GM23338 (cell line): Measurements from ENCODE around the gene SORT1. TPM values are rescaled to one million over a fixed set of nuclear protein-coding genes. Genes with fewer than 3 reads are reported as not detected.

Experiments
- EZH2phosphoT487 ChIP-seq: fragments of 200-600 bp; sonication (generic); IDR thresholded peaks from one replicate; pipeline ENCODE4 v1.8.1; 2018; ENCODE audit warnings: antibody characterized with exemption; ENCODE audit not compliant: unreplicated experiment
- JUNB ChIP-seq: IDR thresholded peaks from one replicate; pipeline ENCODE4 v1.6.1; 2016; ENCODE audit warnings: antibody characterized with exemption; ENCODE audit not compliant: unreplicated experiment
- NANOG ChIP-seq: IDR thresholded peaks from 2 replicates; pipeline ENCODE4 v1.6.1; 2016; ENCODE audit warnings: antibody characterized with exemption, borderline replicate concordance
- POLR2AphosphoS5 ChIP-seq: IDR thresholded peaks from 2 replicates; pipeline ENCODE4 v1.6.1; 2016; ENCODE audit warnings: antibody characterized with exemption, low read depth
- polyA plus RNA-seq: library from polyadenylated mRNA; unstranded; fragments of >200 nt; fragmentation: Nextera tagmentation; extraction: Ambion mirVana; gene quantifications from 2 replicates; pipeline ENCODE4 v1.2.1, GENCODE V29; 2016
- total RNA-seq: library from RNA; depleted of rRNA; stranded (reverse); fragments of >200 nt; shearing (Covaris generic); gene quantifications from 2 replicates; pipeline ENCODE4 v1.2.3, GENCODE V29; 2014
- TF ChIP-seq, protein P1 (sequence below): fragments of 250-450 bp; sonication (Bioruptor Pico); IDR thresholded peaks from 2 replicates; pipeline ENCODE4 v1.5.0; 2020; ENCODE audit warnings: mild to moderate bottlenecking, moderate library complexity
- TF ChIP-seq, protein P2 (sequence below): IDR thresholded peaks from 2 replicates; pipeline ENCODE4 v1.6.1; 2016; ENCODE audit warnings: antibody characterized with exemption

Gene SORT1
- total and polyA plus RNA-seq, 2 experiments from 2014 or later = 10.9 to 55.4 TPM

DNA sequence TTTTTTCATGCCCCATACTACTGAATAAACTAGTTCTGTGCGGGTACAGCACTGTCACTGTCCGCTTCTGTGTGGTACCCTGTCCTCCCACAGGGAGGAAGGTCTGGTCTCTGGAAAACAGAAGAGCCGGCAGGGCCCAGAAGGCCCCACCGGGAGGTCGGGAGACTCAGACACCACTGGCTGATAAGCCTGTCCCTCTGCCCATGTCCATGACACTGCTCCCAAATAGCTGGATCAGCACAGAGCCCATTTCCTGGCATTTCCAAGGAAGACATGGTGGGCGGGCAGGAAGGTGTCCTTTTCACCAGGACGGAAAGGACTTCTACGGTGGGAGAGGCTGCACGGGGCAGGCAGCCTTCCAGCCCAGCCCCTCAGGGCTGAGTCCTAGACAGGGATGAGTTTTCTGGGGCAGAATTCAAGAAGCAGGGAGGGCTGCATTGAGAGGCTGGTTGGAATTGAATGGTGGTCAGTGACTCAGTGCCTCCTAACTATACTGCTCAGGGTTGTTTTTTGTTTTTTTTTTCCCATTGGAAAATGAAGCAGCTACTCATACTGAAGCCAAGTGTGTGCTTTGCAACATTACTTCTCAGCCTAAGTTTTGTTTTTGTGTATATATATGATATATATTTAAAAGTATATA is 121.9 kb downstream of the SORT1 start (continued):
- TF ChIP-seq, protein P1, sequence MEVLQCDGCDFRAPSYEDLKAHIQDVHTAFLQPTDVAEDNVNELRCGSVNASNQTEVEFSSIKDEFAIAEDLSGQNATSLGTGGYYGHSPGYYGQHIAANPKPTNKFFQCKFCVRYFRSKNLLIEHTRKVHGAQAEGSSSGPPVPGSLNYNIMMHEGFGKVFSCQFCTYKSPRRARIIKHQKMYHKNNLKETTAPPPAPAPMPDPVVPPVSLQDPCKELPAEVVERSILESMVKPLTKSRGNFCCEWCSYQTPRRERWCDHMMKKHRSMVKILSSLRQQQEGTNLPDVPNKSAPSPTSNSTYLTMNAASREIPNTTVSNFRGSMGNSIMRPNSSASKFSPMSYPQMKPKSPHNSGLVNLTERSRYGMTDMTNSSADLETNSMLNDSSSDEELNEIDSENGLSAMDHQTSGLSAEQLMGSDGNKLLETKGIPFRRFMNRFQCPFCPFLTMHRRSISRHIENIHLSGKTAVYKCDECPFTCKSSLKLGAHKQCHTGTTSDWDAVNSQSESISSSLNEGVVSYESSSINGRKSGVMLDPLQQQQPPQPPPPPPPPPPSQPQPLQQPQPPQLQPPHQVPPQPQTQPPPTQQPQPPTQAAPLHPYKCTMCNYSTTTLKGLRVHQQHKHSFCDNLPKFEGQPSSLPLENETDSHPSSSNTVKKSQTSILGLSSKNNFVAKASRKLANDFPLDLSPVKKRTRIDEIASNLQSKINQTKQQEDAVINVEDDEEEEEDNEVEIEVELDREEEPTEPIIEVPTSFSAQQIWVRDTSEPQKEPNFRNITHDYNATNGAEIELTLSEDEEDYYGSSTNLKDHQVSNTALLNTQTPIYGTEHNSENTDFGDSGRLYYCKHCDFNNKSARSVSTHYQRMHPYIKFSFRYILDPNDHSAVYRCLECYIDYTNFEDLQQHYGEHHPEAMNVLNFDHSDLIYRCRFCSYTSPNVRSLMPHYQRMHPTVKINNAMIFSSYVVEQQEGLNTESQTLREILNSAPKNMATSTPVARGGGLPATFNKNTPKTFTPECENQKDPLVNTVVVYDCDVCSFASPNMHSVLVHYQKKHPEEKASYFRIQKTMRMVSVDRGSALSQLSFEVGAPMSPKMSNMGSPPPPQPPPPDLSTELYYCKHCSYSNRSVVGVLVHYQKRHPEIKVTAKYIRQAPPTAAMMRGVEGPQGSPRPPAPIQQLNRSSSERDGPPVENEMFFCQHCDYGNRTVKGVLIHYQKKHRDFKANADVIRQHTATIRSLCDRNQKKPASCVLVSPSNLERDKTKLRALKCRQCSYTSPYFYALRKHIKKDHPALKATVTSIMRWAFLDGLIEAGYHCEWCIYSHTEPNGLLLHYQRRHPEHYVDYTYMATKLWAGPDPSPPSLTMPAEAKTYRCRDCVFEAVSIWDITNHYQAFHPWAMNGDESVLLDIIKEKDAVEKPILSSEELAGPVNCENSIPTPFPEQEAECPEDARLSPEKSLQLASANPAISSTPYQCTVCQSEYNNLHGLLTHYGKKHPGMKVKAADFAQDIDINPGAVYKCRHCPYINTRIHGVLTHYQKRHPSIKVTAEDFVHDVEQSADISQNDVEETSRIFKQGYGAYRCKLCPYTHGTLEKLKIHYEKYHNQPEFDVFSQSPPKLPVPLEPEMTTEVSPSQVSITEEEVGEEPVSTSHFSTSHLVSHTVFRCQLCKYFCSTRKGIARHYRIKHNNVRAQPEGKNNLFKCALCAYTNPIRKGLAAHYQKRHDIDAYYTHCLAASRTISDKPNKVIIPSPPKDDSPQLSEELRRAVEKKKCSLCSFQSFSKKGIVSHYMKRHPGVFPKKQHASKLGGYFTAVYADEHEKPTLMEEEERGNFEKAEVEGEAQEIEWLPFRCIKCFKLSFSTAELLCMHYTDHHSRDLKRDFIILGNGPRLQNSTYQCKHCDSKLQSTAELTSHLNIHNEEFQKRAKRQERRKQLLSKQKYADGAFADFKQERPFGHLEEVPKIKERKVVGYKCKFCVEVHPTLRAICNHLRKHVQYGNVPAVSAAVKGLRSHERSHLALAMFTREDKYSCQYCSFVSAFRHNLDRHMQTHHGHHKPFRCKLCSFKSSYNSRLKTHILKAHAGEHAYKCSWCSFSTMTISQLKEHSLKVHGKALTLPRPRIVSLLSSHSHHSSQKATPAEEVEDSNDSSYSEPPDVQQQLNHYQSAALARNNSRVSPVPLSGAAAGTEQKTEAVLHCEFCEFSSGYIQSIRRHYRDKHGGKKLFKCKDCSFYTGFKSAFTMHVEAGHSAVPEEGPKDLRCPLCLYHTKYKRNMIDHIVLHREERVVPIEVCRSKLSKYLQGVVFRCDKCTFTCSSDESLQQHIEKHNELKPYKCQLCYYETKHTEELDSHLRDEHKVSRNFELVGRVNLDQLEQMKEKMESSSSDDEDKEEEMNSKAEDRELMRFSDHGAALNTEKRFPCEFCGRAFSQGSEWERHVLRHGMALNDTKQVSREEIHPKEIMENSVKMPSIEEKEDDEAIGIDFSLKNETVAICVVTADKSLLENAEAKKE = no peak
- TF ChIP-seq POLR2AphosphoS5 = no peak
- TF ChIP-seq JUNB = no peak
- TF ChIP-seq, protein P2, sequence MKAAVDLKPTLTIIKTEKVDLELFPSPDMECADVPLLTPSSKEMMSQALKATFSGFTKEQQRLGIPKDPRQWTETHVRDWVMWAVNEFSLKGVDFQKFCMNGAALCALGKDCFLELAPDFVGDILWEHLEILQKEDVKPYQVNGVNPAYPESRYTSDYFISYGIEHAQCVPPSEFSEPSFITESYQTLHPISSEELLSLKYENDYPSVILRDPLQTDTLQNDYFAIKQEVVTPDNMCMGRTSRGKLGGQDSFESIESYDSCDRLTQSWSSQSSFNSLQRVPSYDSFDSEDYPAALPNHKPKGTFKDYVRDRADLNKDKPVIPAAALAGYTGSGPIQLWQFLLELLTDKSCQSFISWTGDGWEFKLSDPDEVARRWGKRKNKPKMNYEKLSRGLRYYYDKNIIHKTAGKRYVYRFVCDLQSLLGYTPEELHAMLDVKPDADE = no peak
- TF ChIP-seq EZH2phosphoT487 = no peak
- TF ChIP-seq NANOG = no peak
